GM18909 (cell line): ENCODE results near the gene PLEKHA5.
"Not testable (repeated sequence)": the region's sequence is repeated elsewhere in the genome, so short reads cannot be mapped to it uniquely, and the experiment has no call there.

ENCODE experiments used
- ATAC-seq: cut with Tn5 transposase; IDR thresholded peaks from one replicate; pipeline ENCODE4 v1.9.1; 2021; ENCODE audit warnings: mild to moderate bottlenecking; ENCODE audit not compliant: unreplicated experiment, poor library complexity

PLEKHA5 gene

GRCh38 chr12:19166956-19167355, 37.4 kb downstream of the PLEKHA5 start:
- ATAC-seq: no peak

GRCh38 chr12:19167708-19168107, 38.2 kb downstream of the PLEKHA5 start:
- ATAC-seq: no peak

- no peak for ATAC-seq
Observed at GRCh38 chr12:19168644-19169043, 39.1 kb downstream of the PLEKHA5 start.

- ATAC-seq: no peak
Observed at GRCh38 chr12:19169222-19169621, 39.7 kb downstream of the PLEKHA5 start.

GRCh38 chr12:19170286-19170685, 40.8 kb downstream of the PLEKHA5 start:
- ATAC-seq: not testable (repeated sequence)

GRCh38 chr12:19171731-19172130, 42.2 kb downstream of the PLEKHA5 start:
- no peak for ATAC-seq

GRCh38 chr12:19177754-19178153, 48.2 kb downstream of the PLEKHA5 start:
- ATAC-seq: no peak

GRCh38 chr12:19179986-19180385, 50.5 kb downstream of the PLEKHA5 start:
- ATAC-seq: no peak

- no peak for ATAC-seq
Observed at GRCh38 chr12:19181666-19182426, 52.3 kb downstream of the PLEKHA5 start.

GRCh38 chr12:19183121-19183838, 53.7 kb downstream of the PLEKHA5 start:
- no peak for ATAC-seq

GRCh38 chr12:19185262-19185929, 55.9 kb downstream of the PLEKHA5 start:
- ATAC-seq: no peak

GRCh38 chr12:19186722-19187661, 57.5 kb downstream of the PLEKHA5 start:
- ATAC-seq: peak; percentile 50

- no peak for ATAC-seq
Observed at GRCh38 chr12:19189522-19189921, 60.0 kb downstream of the PLEKHA5 start.

GRCh38 chr12:19190292-19191031, 60.9 kb downstream of the PLEKHA5 start:
- ATAC-seq: no peak

- no peak for ATAC-seq
Observed at GRCh38 chr12:19191089-19191488, 61.6 kb downstream of the PLEKHA5 start.

GRCh38 chr12:19191563-19191962, 62.0 kb downstream of the PLEKHA5 start:
- no peak for ATAC-seq

GRCh38 chr12:19192710-19193109, 63.2 kb downstream of the PLEKHA5 start:
- ATAC-seq: no peak

- no peak for ATAC-seq
Observed at GRCh38 chr12:19194963-19195362, 65.4 kb downstream of the PLEKHA5 start.

- ATAC-seq: no peak
Observed at GRCh38 chr12:19196959-19197630, 67.6 kb downstream of the PLEKHA5 start.
